SK-N-DZ (cell line): ENCODE results near the gene TPX2.

Experiments used
- DNase-seq: peaks from one replicate; pipeline ENCODE4 v3.0.0-alpha.2; 2015; ENCODE audit warnings: low spot score
- small RNA-seq, 2 experiments: library from RNA; depleted of rRNA; stranded (forward); fragments of <200 nt; gene quantifications; one replicate each; pipeline ENCODE3, GENCODE V24; 2014

TPX2 gene

DNA sequence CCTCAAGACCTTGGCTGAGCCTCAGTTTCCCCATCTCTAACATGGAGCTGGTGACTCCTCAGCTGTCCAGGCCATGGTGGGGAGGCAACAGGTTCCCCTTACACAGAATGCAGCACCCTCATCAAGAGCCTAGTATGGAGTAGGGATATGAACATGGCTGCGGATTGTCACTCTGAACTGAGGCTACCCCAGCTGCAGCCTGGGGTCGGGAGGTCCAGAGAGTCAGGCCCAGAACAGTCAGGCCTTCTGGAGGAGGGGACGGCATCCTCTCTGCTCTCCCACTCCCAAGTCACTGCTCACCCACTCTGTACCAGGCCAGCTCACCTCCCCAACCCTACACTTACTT is 107.7 kb downstream of the TPX2 start:
- DNase-seq: no peak

GRCh38 chr20:31848088-31848999 is 109.3 kb downstream of the TPX2 start:
- DNase-seq: no peak

DNA sequence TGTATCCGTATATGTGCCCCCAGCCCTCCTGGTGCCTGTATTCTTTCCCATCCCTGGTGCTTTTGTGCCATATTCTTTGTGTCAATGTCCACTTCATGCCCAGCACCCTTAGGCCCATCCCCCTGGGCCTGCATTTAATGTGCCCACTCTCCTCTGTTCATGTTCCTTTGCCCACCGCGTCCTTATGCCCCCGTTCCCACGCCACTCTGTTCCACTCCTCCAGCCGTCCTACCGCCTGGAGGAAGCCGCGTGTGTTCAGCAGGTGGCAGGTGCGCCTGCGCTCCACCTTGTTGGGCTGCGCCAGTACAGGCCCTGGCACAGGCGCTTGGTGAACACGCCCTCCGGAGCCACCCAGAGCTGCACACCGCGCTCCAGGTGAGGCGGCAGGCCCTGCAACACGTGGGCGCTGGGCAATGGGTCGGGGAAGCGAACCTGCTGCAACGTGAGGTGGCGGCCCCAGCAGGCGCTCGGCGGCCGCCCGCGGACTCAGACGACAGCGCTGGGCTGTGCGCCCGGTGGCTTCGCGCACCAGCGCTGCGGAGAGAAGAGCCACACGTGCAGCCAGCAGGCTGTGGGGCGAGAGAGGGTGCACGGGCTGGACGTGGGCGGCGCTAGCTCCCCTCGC is 110.3 kb downstream of the TPX2 start:
- DNase-seq: no peak

Small RNA genes lying within 50 kb of the gene (small RNA-seq; reads per million reads assigned to genes)
- gene AL160175.1: 0 reads per million in 2 experiments
